Measurements from ENCODE around the gene HOXB8. TPM values are rescaled to one million over a fixed set of nuclear protein-coding genes. Genes with fewer than 3 reads are reported as not detected.

The HOXB8 gene
- total RNA-seq, 4 donors from 2014 or later, result 0.27 to 3.9 TPM; not detected in 2

GRCh38 chr17:48626245-48627117 lies 11.4 kb upstream of the HOXB8 start, which contains the start of gene HOXB9:
HOXB9 (minus strand) TSS chr17:48626358; CDS start chr17:48626269, 89 bp downstream.
- Histone ChIP-seq H3K4me3 (peak within 1 kb of the TSS in 1 of 2 donors; percentile 41), H3K9me3 (no peaks in the 10 kb centered on the region), H3K27me3 (peaks cover 100% of the 10 kb centered on the region), H3K36me3 (no peaks in the 10 kb centered on the region), H3K27ac (no peak within 1 kb of the TSS), H3K4me1 (peaks cover 0 to 26% (median 23%) of the 10 kb centered on the region in 3 donors)
- WGBS, 2 donors (ENCODE audit: low coverage in 1 of 2), result 2 to 4% methylated on average over 5 to 20 of the region's 50 CpGs
- TF ChIP-seq POLR2AphosphoS5 (IDR thresholded peaks at IDR 0.05), result no peak
- TF ChIP-seq POLR2A (IDR thresholded peaks at IDR 0.05), result no peak
- TF ChIP-seq EP300 (IDR thresholded peaks at IDR 0.05), result no peak
- TF ChIP-seq CTCF (IDR thresholded peaks at IDR 0.05), result no peak
- ATAC-seq, result no peak

GRCh38 chr17:48625495-48626244 lies 10.6 kb upstream of the HOXB8 start:
- H3K27ac ChIP-seq, result no peak overlapping the region

GRCh38 chr17:48624544-48625494 lies 9.7 kb upstream of the HOXB8 start:
- H3K4me1 ChIP-seq, result peaks cover 0 to 26% (median 23%) of the 10 kb centered on the region in 3 donors
- WGBS, 2 donors (ENCODE audit: low coverage in 1 of 2), result 1 to 4% methylated on average over 8 to 29 of the region's 66 CpGs
- no peak for TF ChIP-seq EP300 (IDR thresholded peaks at IDR 0.05)
- no peak for TF ChIP-seq CTCF (IDR thresholded peaks at IDR 0.05)
- peaks cover 100% of the 10 kb centered on the region for H3K27me3 ChIP-seq
- no peak overlapping the region for H3K27ac ChIP-seq
- H3K4me3 ChIP-seq, result peak overlapping the region in 1 of 2 donors; percentile 41
- H3K9me3 ChIP-seq, result no peaks in the 10 kb centered on the region
- no peaks in the 10 kb centered on the region for H3K36me3 ChIP-seq
- ATAC-seq, result peak; percentile 20

More at GRCh38 chr17:48625495-48626244, 10.6 kb upstream of the HOXB8 start:
- Histone ChIP-seq H3K4me1 (peaks cover 0 to 26% (median 23%) of the 10 kb centered on the region in 3 donors), H3K9me3 (no peaks in the 10 kb centered on the region), H3K36me3 (no peaks in the 10 kb centered on the region), H3K27me3 (peaks cover 100% of the 10 kb centered on the region), H3K4me3 (peak overlapping the region in 1 of 2 donors; percentile 41)
- WGBS, 2 donors (ENCODE audit: low coverage in 1 of 2), result 1% methylated on average over 14 to 24 of the region's 69 CpGs
- TF ChIP-seq EP300 (IDR thresholded peaks at IDR 0.05) (no peak), POLR2A (IDR thresholded peaks at IDR 0.05) (no peak), POLR2AphosphoS5 (IDR thresholded peaks at IDR 0.05) (no peak), CTCF (IDR thresholded peaks at IDR 0.05) (no peak)
- ATAC-seq, result peak; percentile 42

GRCh38 chr17:48624118-48624517 lies 9.0 kb upstream of the HOXB8 start:
- 13 to 16% methylated on average over 4 of the region's 5 CpGs for WGBS, 2 donors (ENCODE audit: low coverage in 1 of 2)
- H3K27ac ChIP-seq, result no peak overlapping the region
- peaks cover 0 to 26% (median 23%) of the 10 kb centered on the region in 3 donors for H3K4me1 ChIP-seq
- TF ChIP-seq POLR2AphosphoS5 (IDR thresholded peaks at IDR 0.05) (no peak), EP300 (IDR thresholded peaks at IDR 0.05) (no peak), POLR2A (IDR thresholded peaks at IDR 0.05) (no peak), CTCF (IDR thresholded peaks at IDR 0.05) (no peak)
- no peak overlapping the region for H3K4me3 ChIP-seq
- H3K27me3 ChIP-seq, result peaks cover 100% of the 10 kb centered on the region
- H3K36me3 ChIP-seq, result no peaks in the 10 kb centered on the region
- no peaks in the 10 kb centered on the region for H3K9me3 ChIP-seq
- ATAC-seq, result no peak
